HepG2 (cell line): ENCODE measurements around the gene VSNL1. TPM values are rescaled to one million over a fixed set of nuclear protein-coding genes. Genes with fewer than 3 reads are reported as not detected.

Experiments
- CBX2 ChIP-seq, 2 experiments: fragments of 200-600 bp in 1 of 2; sonication (generic); formaldehyde crosslinking in 1 of 2; IDR thresholded peaks; 2 replicates each; pipeline versions ENCODE4 v1.7.0 to v1.8.1; 2018 to 2022; ENCODE audit warnings: low read depth in 2 of 2, low read length in 1 of 2, mild to moderate bottlenecking in 1 of 2, missing genetic modification reagents in 1 of 2
- ERF ChIP-seq: IDR thresholded peaks from 2 replicates; pipeline ENCODE4 v1.6.1; 2018; ENCODE audit warnings: missing biosample characterization, missing genetic modification reagents
- FIP1L1 ChIP-seq: fragments of 200-400 bp; formaldehyde crosslinking; IDR thresholded peaks from 2 replicates; pipeline ENCODE4 v1.6.1; 2018; ENCODE audit warnings: low read depth, mild to moderate bottlenecking, low read length, moderate library complexity, borderline replicate concordance; ENCODE audit not compliant: insufficient read depth
- HNF1A ChIP-seq, 2 experiments: sonication (generic) in 1 of 2; formaldehyde crosslinking in 1 of 2; IDR thresholded peaks; 2 replicates each; pipeline versions ENCODE4 v1.4.0 to v1.6.1; 2016 to 2020; ENCODE audit warnings: borderline replicate concordance in 1 of 2, low read depth in 1 of 2, mild to moderate bottlenecking in 1 of 2, missing genetic modification reagents in 1 of 2
- IRF9 ChIP-seq: sonication (generic); formaldehyde crosslinking; IDR thresholded peaks from 2 replicates; pipeline ENCODE4 v1.8.0; 2022; ENCODE audit warnings: missing genetic modification reagents, mild to moderate bottlenecking, borderline replicate concordance
- JUND ChIP-seq: sonication (generic); formaldehyde crosslinking; IDR thresholded peaks from 2 replicates; pipeline ENCODE4 v1.8.0; 2022; ENCODE audit warnings: mild to moderate bottlenecking, missing genetic modification reagents
- MAFF ChIP-seq: IDR thresholded peaks from 2 replicates; pipeline ENCODE4 v1.6.1; 2011; ENCODE audit warnings: low read depth, low read length, improper control_type of control experiment
- MEF2D ChIP-seq: sonication (generic); formaldehyde crosslinking; IDR thresholded peaks from 2 replicates; pipeline ENCODE4 v1.5.1; 2020; ENCODE audit warnings: mild to moderate bottlenecking, missing genetic modification reagents
- NONO ChIP-seq, 2 experiments: fragments of 450-650 bp in 1 of 2; sonication (generic) in 1 of 2; formaldehyde crosslinking in 1 of 2; IDR thresholded peaks in 1 of 2; conservative IDR thresholded peaks in 1 of 2; 2 replicates each; pipeline versions ENCODE4 v1.6.1 to v1.8.0; 2017 to 2022; ENCODE audit warnings: mild to moderate bottlenecking in 1 of 2, missing genetic modification reagents in 1 of 2, moderate library complexity in 1 of 2
- PAWR ChIP-seq: sonication (generic); formaldehyde crosslinking; IDR thresholded peaks from 2 replicates; pipeline ENCODE4 v1.4.0; 2020; ENCODE audit warnings: missing genetic modification reagents, mild to moderate bottlenecking, borderline replicate concordance
- SUZ12 ChIP-seq: fragments of 150-350 bp; IDR thresholded peaks from 2 replicates; pipeline ENCODE4 v1.6.1; 2014; ENCODE audit warnings: low read depth, low read length
- SYNCRIP ChIP-seq: fragments of 200-400 bp; formaldehyde crosslinking; IDR thresholded peaks from 2 replicates; pipeline ENCODE4 v1.6.1; 2018; ENCODE audit warnings: mild to moderate bottlenecking, low read depth, low read length; ENCODE audit not compliant: insufficient read depth
- ZBTB33 ChIP-seq: sonication (generic); formaldehyde crosslinking; IDR thresholded peaks from 2 replicates; pipeline ENCODE4 v1.4.0; 2020; ENCODE audit warnings: missing genetic modification reagents
- ZNF101 ChIP-seq: sonication (generic); formaldehyde crosslinking; IDR thresholded peaks from 2 replicates; pipeline ENCODE4 v1.4.0; 2020; ENCODE audit warnings: mild to moderate bottlenecking, low read depth, missing genetic modification reagents, borderline replicate concordance
- ZNF207 ChIP-seq: fragments of 450-650 bp; IDR thresholded peaks from 2 replicates; pipeline ENCODE4 v1.6.1; 2016; ENCODE audit warnings: antibody characterized with exemption, borderline replicate concordance
- ZNF335 ChIP-seq: sonication (generic); formaldehyde crosslinking; IDR thresholded peaks from 2 replicates; pipeline ENCODE4 v1.4.0; 2020; ENCODE audit warnings: missing genetic modification reagents
- ZNF569 ChIP-seq: sonication (generic); formaldehyde crosslinking; IDR thresholded peaks from 2 replicates; pipeline ENCODE4 v1.5.0; 2020; ENCODE audit warnings: mild to moderate bottlenecking, missing genetic modification reagents, moderate library complexity, borderline replicate concordance
- polyA plus RNA-seq, 8 experiments: library from polyadenylated mRNA; depleted of rRNA in 3 of 8; stranded (reverse) in 7 of 8; unstranded in 1 of 8; fragments of >200 nt; fragmentation: Illumina TruSeq in 4 of 8; extraction: Trizol in 4 of 8; gene quantifications; 2 replicates each; pipeline versions ENCODE4 v1.2.1 to v1.2.3, GENCODE V29; 2011 to 2016; ENCODE audit warnings: low read depth in 4 of 8, missing spikeins in 1 of 8, mixed read lengths in 1 of 8; ENCODE audit not compliant: insufficient read depth in 1 of 8
- total RNA-seq, 5 experiments: library from RNA; depleted of rRNA; stranded (reverse); fragments of >200 nt; fragmentation: Illumina TruSeq; extraction: Trizol; gene quantifications; 2 replicates each; pipeline ENCODE4 v1.2.3, GENCODE V29; 2016; ENCODE audit warnings: low read depth in 1 of 5

The VSNL1 gene
- total and polyA plus RNA-seq, 2 of the 13 experiments (the other 11 are each of a cell fraction or from before 2014, with no cell fraction given) = 63.2 to 95.9 TPM

- TF ChIP-seq HNF1A (IDR thresholded peaks at IDR 0.05; ENCODE audit: low read depth) = peak; percentile 14; the same call in 1 of the 2 replicates
- no peak for TF ChIP-seq HNF1A (CRISPR knock-in tag; IDR thresholded peaks at IDR 0.05; ENCODE audit: borderline replicate concordance)
- TF ChIP-seq ZNF101 (CRISPR knock-in tag) = no peak
- TF ChIP-seq CBX2 (IDR thresholded peaks at IDR 0.05; ENCODE audit: low read depth, low read length) = no peak
- TF ChIP-seq CBX2 (CRISPR knock-in tag; IDR thresholded peaks at IDR 0.05; ENCODE audit: low read depth) = no peak
- no peak for TF ChIP-seq ZNF569 (CRISPR knock-in tag)
- TF ChIP-seq JUND (CRISPR knock-in tag) = no peak
- TF ChIP-seq ERF (CRISPR knock-in tag) = no peak
- TF ChIP-seq SYNCRIP = no peak
- no peak for TF ChIP-seq PAWR
- no peak for TF ChIP-seq ZNF207
- TF ChIP-seq ZNF335 = no peak
- no peak for TF ChIP-seq FIP1L1
- no peak for TF ChIP-seq IRF9 (CRISPR knock-in tag)
- no peak for TF ChIP-seq NONO (IDR thresholded peaks at IDR 0.05)
- TF ChIP-seq NONO (CRISPR knock-in tag; conservative IDR thresholded peaks at IDR 0.05) = no peak
- peak; percentile 49 for TF ChIP-seq MAFF
- 0 out of 2 replicates have a peak, but pooled peaks have one; percentile 1 for TF ChIP-seq MEF2D
- no peak for TF ChIP-seq ZBTB33
- no peak for TF ChIP-seq SUZ12
These were observed 2.3 kb upstream of the VSNL1 start (continued) for GRCh38 chr2:17538022-17538843.
